CD4-positive, alpha-beta memory T cell (primary cell): ENCODE results near the gene IQGAP2. TPM values are rescaled to one million over a fixed set of nuclear protein-coding genes. Genes with fewer than 3 reads are reported as not detected.

Experiments
- CTCF ChIA-PET: fragments of 350-600 bp; sonication (Branson Sonifier 250); formaldehyde crosslinking; loops from one replicate; lab custom pipeline; 2021; ENCODE audit warnings: inconsistent platforms; ENCODE audit not compliant: partially characterized antibody; lab: Charles Lee
- POLR2A ChIA-PET: fragments of 350-600 bp; sonication (Branson Sonifier 250); formaldehyde crosslinking; loops from one replicate; lab custom pipeline; 2021; ENCODE audit not compliant: partially characterized antibody; lab: Charles Lee
- DNase-seq, 5 donors: peaks; one replicate each; pipeline versions ENCODE4 v3.0.0 to v3.0.0-alpha.2; 2020 to 2022; ENCODE audit warnings: mixed read lengths in 1 of 5
- H3K27ac ChIP-seq: one replicate; pipeline ENCODE4 v1.7.0; 2013; ENCODE audit warnings: low read depth, low read length
- H3K27me3 ChIP-seq: 2 replicates; pipeline ENCODE4 v1.7.0; 2013; ENCODE audit warnings: mild to moderate bottlenecking, low read length, moderate library complexity; ENCODE audit not compliant: insufficient read depth
- H3K36me3 ChIP-seq: 2 replicates; pipeline ENCODE4 v1.7.0; 2013; ENCODE audit warnings: mild to moderate bottlenecking, low read length, moderate library complexity; ENCODE audit not compliant: insufficient read depth
- H3K4me1 ChIP-seq: 2 replicates; pipeline ENCODE4 v1.7.0; 2013; ENCODE audit warnings: mild to moderate bottlenecking, low read length, moderate library complexity; ENCODE audit not compliant: insufficient read depth
- H3K4me3 ChIP-seq, 2 donors: one replicate each; pipeline ENCODE4 v1.7.0; 2013; ENCODE audit warnings: low read length in 2 of 2, mild to moderate bottlenecking in 1 of 2
- H3K9me3 ChIP-seq, 2 donors: one replicate each; pipeline ENCODE4 v1.7.0; 2013; ENCODE audit warnings: low read length in 2 of 2, control low read depth in 1 of 2; ENCODE audit not compliant: control insufficient read depth in 1 of 2
- H3K27ac Mint-ChIP-seq, 7 donors: one replicate each; pipeline ENCODE4 v1.8.0; 2020 to 2021; ENCODE audit warnings: mixed read lengths in 7 of 7, mild to moderate bottlenecking in 6 of 7, inconsistent platforms in 3 of 7, moderate library complexity in 3 of 7
- H3K27me3 Mint-ChIP-seq, 2 donors: one replicate each; pipeline ENCODE4 v1.8.0; 2020 to 2021; ENCODE audit warnings: mixed read lengths in 2 of 2
- H3K36me3 Mint-ChIP-seq, 2 donors: one replicate each; pipeline ENCODE4 v1.8.0; 2020 to 2021; ENCODE audit warnings: mixed read lengths in 2 of 2, inconsistent platforms in 1 of 2, mild to moderate bottlenecking in 1 of 2
- H3K4me1 Mint-ChIP-seq, 4 donors: one replicate each; pipeline ENCODE4 v1.8.0; 2020 to 2021; ENCODE audit warnings: mixed read lengths in 4 of 4, mild to moderate bottlenecking in 1 of 4
- H3K4me3 Mint-ChIP-seq, 8 donors: one replicate each; pipeline ENCODE4 v1.8.0; 2020 to 2021; ENCODE audit warnings: mixed read lengths in 8 of 8, mild to moderate bottlenecking in 7 of 8, moderate library complexity in 6 of 8, inconsistent platforms in 3 of 8
- H3K9me3 Mint-ChIP-seq, 8 donors: one replicate each; pipeline ENCODE4 v1.8.0; 2020 to 2021; ENCODE audit warnings: mixed read lengths in 8 of 8, mild to moderate bottlenecking in 5 of 8, inconsistent platforms in 3 of 8, moderate library complexity in 1 of 8
- intact Hi-C: fragments of 100-400 bp; cut with micrococcal nuclease; formaldehyde crosslinking; loops from one replicate; pipeline ENCODE4 v1.15.1; 2023
- polyA plus RNA-seq, 2 donors: library from polyadenylated mRNA; unstranded; fragments of 300-500 nt; fragmentation: Illumina TruSeq; gene quantifications; one replicate each; pipeline ENCODE4 v1.2.3, GENCODE V29; 2021
- total RNA-seq, 2 experiments: library from RNA; stranded (reverse); gene quantifications; one replicate each; pipeline ENCODE4 v1.2.3, GENCODE V29; 2021

IQGAP2 gene
- total RNA-seq, result 100 to 1,000 TPM; 125 to 126 TPM
- polyA plus RNA-seq, result 10 to 100 TPM; 24.7 to 72.5 TPM

- Histone ChIP-seq H3K4me3 (peak within 1 kb of the TSS; percentile 68 to 82), H3K27me3 (no peaks in the 10 kb centered on the region), H3K9me3 (no peaks in the 10 kb centered on the region), H3K27ac (peak within 1 kb of the TSS; percentile 93), H3K4me1 (peaks cover 56% of the 10 kb centered on the region), H3K36me3 (no peaks in the 10 kb centered on the region)
- Mint-ChIP-seq H3K27ac (peak within 1 kb of the TSS; percentile 96 to 99 (median 98)), H3K27me3 (no peaks in the 10 kb centered on the region), H3K4me1 (peaks cover 45 to 72% (median 54%) of the 10 kb centered on the region in 4 donors), H3K36me3 (peaks cover 0 to 25% of the 10 kb centered on the region in 2 donors), H3K4me3 (peak within 1 kb of the TSS; percentile 95 to 98 (median 97)), H3K9me3 (peaks cover 0 to 3% (median 0%) of the 10 kb centered on the region in 8 donors)
- POLR2A ChIA-PET, result interaction anchor here (0.6 to 7.4 kb wide), 51 partner anchors 12 to 1636 kb away, joined by 3 to 248 read pairs (median 4); partner anchors contain the start of genes AGGF1, CERT1, GFM2 and NSA2
- intact Hi-C loops, result loop anchor here (1.0 to 10.0 kb wide), 10 partner anchors 49 to 892 kb away; partner anchors contain the start of genes CERT1, POC5 and POLK
- DNase-seq, result peak; percentile 91 to 96 (median 94)
- CTCF ChIA-PET, result interaction anchor here (0.7 to 13.0 kb wide), 40 partner anchors 9 to 237 kb away, joined by 3 to 140 read pairs (median 4); no protein-coding TSS in a partner anchor
Measured at GRCh38 chr5:76402886-76403765, at the start of gene IQGAP2. TSS of gene IQGAP2 (plus strand) at chr5:76403285. CDS start at chr5:76403546, 261 bp downstream.

GRCh38 chr5:76356887-76357286 is 46.2 kb upstream of the IQGAP2 start:
- DNase-seq, result no peak
- Mint-ChIP-seq H3K36me3 (no peaks in the 10 kb centered on the region), H3K27ac (no peak overlapping the region), H3K4me1 (no peaks in the 10 kb centered on the region), H3K9me3 (peaks cover 0 to 3% (median 0%) of the 10 kb centered on the region in 8 donors), H3K27me3 (no peaks in the 10 kb centered on the region), H3K4me3 (no peak overlapping the region)
- CTCF ChIA-PET, result no interaction called here
- Histone ChIP-seq H3K4me1 (no peaks in the 10 kb centered on the region), H3K27me3 (no peaks in the 10 kb centered on the region), H3K9me3 (no peaks in the 10 kb centered on the region), H3K4me3 (no peak overlapping the region), H3K36me3 (no peaks in the 10 kb centered on the region), H3K27ac (no peak overlapping the region)
- POLR2A ChIA-PET, result no interaction called here
- intact Hi-C loops, result no loop called here

- intact Hi-C loops, result no loop called here
- H3K9me3 Mint-ChIP-seq, result peaks cover 0 to 4% (median 0%) of the 10 kb centered on the region in 8 donors
- peak overlapping the region in 1 of 7 donors; percentile 44 for H3K27ac Mint-ChIP-seq
- Histone ChIP-seq H3K36me3 (no peaks in the 10 kb centered on the region), H3K27ac (no peak overlapping the region), H3K4me3 (no peak overlapping the region), H3K27me3 (no peaks in the 10 kb centered on the region), H3K4me1 (no peaks in the 10 kb centered on the region), H3K9me3 (no peaks in the 10 kb centered on the region)
- POLR2A ChIA-PET, result interaction anchor here (0.7 to 1.0 kb wide), 2 partner anchors 21 to 47 kb away, joined by 3 read pairs; no protein-coding TSS in a partner anchor
- H3K4me1 Mint-ChIP-seq, result peaks cover 0 to 5% (median 2%) of the 10 kb centered on the region in 4 donors
- H3K4me3 Mint-ChIP-seq, result no peak overlapping the region
- CTCF ChIA-PET, result interaction anchor here (1.1 kb wide), 1 partner anchor 16 kb away, joined by 4 read pairs; no protein-coding TSS in a partner anchor
- H3K36me3 Mint-ChIP-seq, result no peaks in the 10 kb centered on the region
- no peak for DNase-seq
- no peaks in the 10 kb centered on the region for H3K27me3 Mint-ChIP-seq
Measured at GRCh38 chr5:76363352-76364225, 39.5 kb upstream of the IQGAP2 start.

GRCh38 chr5:76364226-76364589 is 38.9 kb upstream of the IQGAP2 start:
- H3K4me3 ChIP-seq, result no peak overlapping the region
- Mint-ChIP-seq H3K4me3 (no peak overlapping the region), H3K9me3 (peaks cover 0 to 3% (median 0%) of the 10 kb centered on the region in 8 donors), H3K27ac (peak overlapping the region in 1 of 7 donors; percentile 44), H3K4me1 (peaks cover 0 to 5% (median 4%) of the 10 kb centered on the region in 4 donors), H3K36me3 (no peaks in the 10 kb centered on the region), H3K27me3 (no peaks in the 10 kb centered on the region)
- H3K4me1 ChIP-seq, result no peaks in the 10 kb centered on the region
- intact Hi-C loops, result no loop called here
- no peaks in the 10 kb centered on the region for H3K9me3 ChIP-seq
- no peak for DNase-seq
- H3K27ac ChIP-seq, result no peak overlapping the region
- ChIA-PET CTCF (interaction anchor here (1.1 kb wide), 1 partner anchor 16 kb away, joined by 4 read pairs; no protein-coding TSS in a partner anchor), POLR2A (interaction anchor here (1.0 kb wide), 1 partner anchor 47 kb away, joined by 3 read pairs; no protein-coding TSS in a partner anchor)
- no peaks in the 10 kb centered on the region for H3K36me3 ChIP-seq
- no peaks in the 10 kb centered on the region for H3K27me3 ChIP-seq

GRCh38 chr5:76365561-76365960 is 37.5 kb upstream of the IQGAP2 start:
- no peak overlapping the region for H3K27ac ChIP-seq
- no peaks in the 10 kb centered on the region for H3K27me3 Mint-ChIP-seq
- POLR2A ChIA-PET, result no interaction called here
- no peak overlapping the region for H3K4me3 Mint-ChIP-seq
- H3K27ac Mint-ChIP-seq, result no peak overlapping the region
- no peaks in the 10 kb centered on the region for H3K36me3 ChIP-seq
- intact Hi-C loops, result no loop called here
- CTCF ChIA-PET, result no interaction called here
- no peaks in the 10 kb centered on the region for H3K27me3 ChIP-seq
- H3K9me3 Mint-ChIP-seq, result peaks cover 0 to 1% (median 0%) of the 10 kb centered on the region in 8 donors
- H3K36me3 Mint-ChIP-seq, result no peaks in the 10 kb centered on the region
- H3K4me1 ChIP-seq, result no peaks in the 10 kb centered on the region
- peaks cover 1 to 5% (median 4%) of the 10 kb centered on the region in 4 donors for H3K4me1 Mint-ChIP-seq
- no peak for DNase-seq
- no peak overlapping the region for H3K4me3 ChIP-seq
- H3K9me3 ChIP-seq, result no peaks in the 10 kb centered on the region

- Histone ChIP-seq H3K36me3 (no peaks in the 10 kb centered on the region), H3K9me3 (no peaks in the 10 kb centered on the region), H3K27me3 (no peaks in the 10 kb centered on the region), H3K27ac (no peak overlapping the region), H3K4me1 (no peaks in the 10 kb centered on the region), H3K4me3 (no peak overlapping the region)
- no peak overlapping the region for H3K4me3 Mint-ChIP-seq
- ChIA-PET POLR2A (no interaction called here), CTCF (no interaction called here)
- no peak overlapping the region for H3K27ac Mint-ChIP-seq
- no peak for DNase-seq
- no peaks in the 10 kb centered on the region for H3K36me3 Mint-ChIP-seq
- peaks cover 0 to 1% (median 0%) of the 10 kb centered on the region in 8 donors for H3K9me3 Mint-ChIP-seq
- intact Hi-C loops, result no loop called here
- H3K27me3 Mint-ChIP-seq, result no peaks in the 10 kb centered on the region
- H3K4me1 Mint-ChIP-seq, result peaks cover 1 to 5% (median 4%) of the 10 kb centered on the region in 4 donors
Measured at GRCh38 chr5:76366596-76366995, 36.5 kb upstream of the IQGAP2 start.
